Activated naive CD8-positive, alpha-beta T cell treated with anti-CD3 and anti-CD28 coated beads, Interleukin-2, amount 50 U/mL, for 24 hours (primary cell): ENCODE data around the gene SRGAP2C.
"Not testable (repeated sequence)": the region's sequence is repeated elsewhere in the genome, so short reads cannot be mapped to it uniquely, and the experiment has no call there.

Experiments used
- ATAC-seq: fragments of 150-1000 bp; cut with Tn5 transposase; one replicate; pipeline ENCODE4 v1.10.0; 2021
- DNase-seq: peaks from one replicate; pipeline ENCODE4 v3.0.0; 2021
- H3K27ac Mint-ChIP-seq: one replicate; pipeline ENCODE4 v1.8.0; 2021; ENCODE audit warnings: mild to moderate bottlenecking, mixed read lengths
- H3K27me3 Mint-ChIP-seq: one replicate; pipeline ENCODE4 v1.8.0; 2021; ENCODE audit warnings: mixed read lengths
- H3K36me3 Mint-ChIP-seq: one replicate; pipeline ENCODE4 v1.8.0; 2021; ENCODE audit warnings: low read depth, mixed read lengths
- H3K4me1 Mint-ChIP-seq: one replicate; pipeline ENCODE4 v1.8.0; 2021; ENCODE audit warnings: mixed read lengths
- H3K4me3 Mint-ChIP-seq: one replicate; pipeline ENCODE4 v1.8.0; 2021; ENCODE audit warnings: mild to moderate bottlenecking, moderate library complexity, mixed read lengths
- H3K9me3 Mint-ChIP-seq: one replicate; pipeline ENCODE4 v1.8.0; 2021; ENCODE audit warnings: mixed read lengths

SRGAP2C gene

GRCh38 chr1:121400541-121401310 is 216.0 kb downstream of the SRGAP2C start:
- not testable (repeated sequence) for DNase-seq, ATAC-seq
- peaks cover 16% of the 10 kb centered on the region for H3K36me3 Mint-ChIP-seq
- peaks cover 22% of the 10 kb centered on the region for H3K27me3 Mint-ChIP-seq
- peaks cover 18% of the 10 kb centered on the region for H3K4me1 Mint-ChIP-seq
- H3K27ac Mint-ChIP-seq: peak overlapping the region; percentile 55
- H3K4me3 Mint-ChIP-seq: peak overlapping the region; percentile 49
- peaks cover 17% of the 10 kb centered on the region for H3K9me3 Mint-ChIP-seq

GRCh38 chr1:121401375-121401955 is 216.7 kb downstream of the SRGAP2C start:
- DNase-seq, ATAC-seq: not testable (repeated sequence)
- peaks cover 16% of the 10 kb centered on the region for H3K36me3 Mint-ChIP-seq
- peaks cover 22% of the 10 kb centered on the region for H3K27me3 Mint-ChIP-seq
- H3K4me3 Mint-ChIP-seq: peak overlapping the region; percentile 49
- H3K27ac Mint-ChIP-seq: peak overlapping the region; percentile 55
- peaks cover 18% of the 10 kb centered on the region for H3K4me1 Mint-ChIP-seq
- H3K9me3 Mint-ChIP-seq: peaks cover 17% of the 10 kb centered on the region

- Mint-ChIP-seq H3K36me3 (peaks cover 16% of the 10 kb centered on the region), H3K9me3 (peaks cover 17% of the 10 kb centered on the region), H3K4me1 (peaks cover 18% of the 10 kb centered on the region), H3K27me3 (peaks cover 19% of the 10 kb centered on the region)
- ATAC-seq, H3K27ac Mint-ChIP-seq, H3K4me3 Mint-ChIP-seq, DNase-seq: not testable (repeated sequence)
Observed at GRCh38 chr1:121403254-121403653, 218.5 kb downstream of the SRGAP2C start.

GRCh38 chr1:121408354-121408753 is 223.6 kb downstream of the SRGAP2C start:
- Mint-ChIP-seq H3K36me3 (no peaks in the 10 kb centered on the region), H3K4me3 (no peak overlapping the region), H3K27ac (no peak overlapping the region), H3K9me3 (no peaks in the 10 kb centered on the region), H3K4me1 (no peaks in the 10 kb centered on the region), H3K27me3 (peaks cover 8% of the 10 kb centered on the region)
- DNase-seq (no peak), ATAC-seq (no peak)

- H3K4me3 Mint-ChIP-seq: no peak overlapping the region
- H3K27ac Mint-ChIP-seq: no peak overlapping the region
- peaks cover 21% of the 10 kb centered on the region for H3K27me3 Mint-ChIP-seq
- no peaks in the 10 kb centered on the region for H3K36me3 Mint-ChIP-seq
- no peaks in the 10 kb centered on the region for H3K9me3 Mint-ChIP-seq
- ATAC-seq (no peak), DNase-seq (no peak)
- peaks cover 3% of the 10 kb centered on the region for H3K4me1 Mint-ChIP-seq
Observed at GRCh38 chr1:121413821-121414220, 229.0 kb downstream of the SRGAP2C start.

GRCh38 chr1:121414905-121415304 is 230.1 kb downstream of the SRGAP2C start:
- H3K27me3 Mint-ChIP-seq: peaks cover 26% of the 10 kb centered on the region
- no peak for DNase-seq
- no peaks in the 10 kb centered on the region for H3K9me3 Mint-ChIP-seq
- H3K4me3 Mint-ChIP-seq: no peak overlapping the region
- H3K4me1 Mint-ChIP-seq: peaks cover 3% of the 10 kb centered on the region
- H3K36me3 Mint-ChIP-seq: no peaks in the 10 kb centered on the region
- no peak overlapping the region for H3K27ac Mint-ChIP-seq
- no peak for ATAC-seq

- ATAC-seq (no peak), DNase-seq (no peak)
- peaks cover 7% of the 10 kb centered on the region for H3K4me1 Mint-ChIP-seq
- no peak overlapping the region for H3K27ac Mint-ChIP-seq
- H3K4me3 Mint-ChIP-seq: no peak overlapping the region
- H3K9me3 Mint-ChIP-seq: no peaks in the 10 kb centered on the region
- H3K27me3 Mint-ChIP-seq: peaks cover 23% of the 10 kb centered on the region
- H3K36me3 Mint-ChIP-seq: no peaks in the 10 kb centered on the region
Observed at GRCh38 chr1:121417325-121417923, 232.6 kb downstream of the SRGAP2C start.

- Mint-ChIP-seq H3K27me3 (peaks cover 25% of the 10 kb centered on the region), H3K4me3 (no peak overlapping the region), H3K36me3 (no peaks in the 10 kb centered on the region), H3K9me3 (no peaks in the 10 kb centered on the region), H3K4me1 (peaks cover 7% of the 10 kb centered on the region), H3K27ac (no peak overlapping the region)
- DNase-seq (no peak), ATAC-seq (no peak)
Observed at GRCh38 chr1:121418369-121419049, 233.7 kb downstream of the SRGAP2C start.

GRCh38 chr1:121419050-121419615 is 234.4 kb downstream of the SRGAP2C start:
- not testable (repeated sequence) for H3K36me3 Mint-ChIP-seq, DNase-seq, ATAC-seq, H3K27ac Mint-ChIP-seq, H3K4me3 Mint-ChIP-seq, H3K4me1 Mint-ChIP-seq, H3K9me3 Mint-ChIP-seq
- peaks cover 25% of the 10 kb centered on the region for H3K27me3 Mint-ChIP-seq

GRCh38 chr1:121421490-121421889 is 236.7 kb downstream of the SRGAP2C start:
- not testable (repeated sequence) for H3K27ac Mint-ChIP-seq, H3K4me1 Mint-ChIP-seq, ATAC-seq, DNase-seq, H3K4me3 Mint-ChIP-seq, H3K36me3 Mint-ChIP-seq, H3K9me3 Mint-ChIP-seq
- H3K27me3 Mint-ChIP-seq: peaks cover 21% of the 10 kb centered on the region

- ATAC-seq, H3K9me3 Mint-ChIP-seq, H3K27ac Mint-ChIP-seq, H3K4me1 Mint-ChIP-seq, H3K36me3 Mint-ChIP-seq, DNase-seq, H3K4me3 Mint-ChIP-seq: not testable (repeated sequence)
- H3K27me3 Mint-ChIP-seq: peaks cover 16% of the 10 kb centered on the region
Observed at GRCh38 chr1:121423956-121424355, 239.2 kb downstream of the SRGAP2C start.

GRCh38 chr1:121433517-121433916 is 248.7 kb downstream of the SRGAP2C start:
- H3K4me3 Mint-ChIP-seq, H3K36me3 Mint-ChIP-seq, ATAC-seq, H3K27ac Mint-ChIP-seq, H3K4me1 Mint-ChIP-seq, DNase-seq, H3K9me3 Mint-ChIP-seq: not testable (repeated sequence)
- H3K27me3 Mint-ChIP-seq: peaks cover 18% of the 10 kb centered on the region

GRCh38 chr1:121438862-121439261 is 254.1 kb downstream of the SRGAP2C start:
- not testable (repeated sequence) for ATAC-seq, H3K36me3 Mint-ChIP-seq, DNase-seq, H3K4me1 Mint-ChIP-seq, H3K4me3 Mint-ChIP-seq, H3K27me3 Mint-ChIP-seq, H3K27ac Mint-ChIP-seq
- peaks cover 11% of the 10 kb centered on the region for H3K9me3 Mint-ChIP-seq

GRCh38 chr1:121440993-121441392 is 256.2 kb downstream of the SRGAP2C start:
- no peaks in the 10 kb centered on the region for H3K36me3 Mint-ChIP-seq
- peaks cover 11% of the 10 kb centered on the region for H3K9me3 Mint-ChIP-seq
- H3K27me3 Mint-ChIP-seq: no peaks in the 10 kb centered on the region
- ATAC-seq (no peak), DNase-seq (no peak)
- H3K27ac Mint-ChIP-seq: no peak overlapping the region
- peaks cover 4% of the 10 kb centered on the region for H3K4me1 Mint-ChIP-seq
- no peak overlapping the region for H3K4me3 Mint-ChIP-seq
